Peyer's patch (tissue), 4 donors: Measurements from ENCODE around the gene MATR3. TPM values are rescaled to one million over a fixed set of nuclear protein-coding genes. Genes with fewer than 3 reads are reported as not detected.

Source experiments
- DNase-seq, 3 donors: peaks; one replicate each; pipeline ENCODE4 v3.0.0-alpha.2; 2017 to 2019
- H3K27ac ChIP-seq, 4 donors: fragments of 200-600 bp; sonication (generic); one replicate each; pipeline ENCODE4 v1.5.1; 2016 to 2019
- H3K27me3 ChIP-seq, 2 donors: fragments of 200-600 bp; sonication (generic); one replicate each; pipeline ENCODE4 v1.5.1; 2019
- H3K36me3 ChIP-seq, 3 donors: fragments of 200-600 bp; sonication (generic); one replicate each; pipeline ENCODE4 v1.5.1; 2016 to 2019
- H3K4me1 ChIP-seq, 4 donors: fragments of 200-600 bp; sonication (generic); one replicate each; pipeline ENCODE4 v1.5.1; 2016 to 2019
- H3K4me3 ChIP-seq, 4 donors: fragments of 200-600 bp; sonication (generic); 1 replicate in 3 of 4; 2 replicates in 1 of 4; pipeline ENCODE4 v1.5.1; 2016 to 2019; ENCODE audit warnings: mild to moderate bottlenecking in 1 of 4
- H3K9me3 ChIP-seq, 4 donors: fragments of 200-600 bp; sonication (generic); one replicate each; pipeline ENCODE4 v1.5.1; 2016 to 2019; ENCODE audit warnings: mild to moderate bottlenecking in 1 of 4
- CTCF ChIP-seq, 6 experiments: fragments of 450-650 bp in 4 of 6; fragments of 200-600 bp in 2 of 6; sonication (generic) in 1 of 6; IDR thresholded peaks; one replicate each; pipeline ENCODE4 v1.5.1; 2017 to 2019; ENCODE audit warnings: antibody characterized with exemption in 6 of 6, mild to moderate bottlenecking in 3 of 6, moderate library complexity in 1 of 6
- POLR2A ChIP-seq, 2 donors: fragments of 450-650 bp; IDR thresholded peaks; one replicate each; pipeline ENCODE4 v1.5.1; 2017; ENCODE audit warnings: antibody characterized with exemption in 2 of 2, mild to moderate bottlenecking in 2 of 2, moderate library complexity in 2 of 2
- total RNA-seq, 4 donors: library from RNA; depleted of rRNA; stranded (reverse); fragments of >200 nt; gene quantifications; one replicate each; pipeline ENCODE4 v1.1.0, GENCODE V29; 2016

MATR3 gene
- total RNA-seq, 4 donors from 2014 or later: 110 to 217 (median 120) TPM

DNA sequence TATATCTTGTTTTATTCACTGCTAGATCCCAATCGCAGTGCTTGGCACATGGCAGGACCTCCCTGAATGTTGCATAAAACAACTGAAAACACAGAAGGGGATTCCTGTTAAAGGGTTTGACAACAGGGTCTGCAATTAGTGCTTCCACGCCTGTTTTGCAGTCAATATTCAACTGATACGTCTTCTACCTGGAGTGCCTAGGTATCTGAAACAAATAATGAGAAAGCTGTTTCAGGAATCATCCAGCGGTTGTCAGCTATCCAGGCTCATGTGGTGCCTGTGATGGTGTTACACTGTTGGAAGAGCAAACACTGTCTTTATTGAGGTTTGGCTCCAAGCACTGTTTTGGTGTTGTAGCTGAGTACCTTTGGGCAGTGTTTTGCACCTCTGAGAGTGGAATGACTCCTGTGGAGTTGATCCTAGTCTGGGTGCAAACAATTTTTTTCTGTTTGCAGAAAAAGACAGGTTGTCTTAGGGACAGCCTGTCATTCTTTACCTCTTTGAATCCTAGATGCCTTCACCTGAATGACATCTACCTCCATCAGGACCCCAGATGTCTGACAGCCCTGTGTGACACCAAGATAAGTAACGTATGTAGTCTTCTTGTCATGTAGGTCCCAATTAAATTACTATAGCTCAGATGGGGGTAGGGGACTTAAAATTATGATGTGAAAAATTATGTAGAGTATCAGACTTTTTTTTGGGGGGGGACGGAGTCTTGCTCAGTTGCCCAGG lies 14.8 kb upstream of the MATR3 start:
- no peak overlapping the region for H3K4me3 ChIP-seq
- peaks cover 0 to 5% (median 0%) of the 10 kb centered on the region in 3 donors for H3K36me3 ChIP-seq
- H3K27me3 ChIP-seq: no peaks in the 10 kb centered on the region
- no peak overlapping the region for H3K27ac ChIP-seq
- peaks cover 4 to 15% (median 6%) of the 10 kb centered on the region in 4 donors for H3K4me1 ChIP-seq
- no peak for DNase-seq
- TF ChIP-seq POLR2A (IDR thresholded peaks at IDR 0.05) (no peak), CTCF (IDR thresholded peaks at IDR 0.05) (no peak)
- H3K9me3 ChIP-seq: no peaks in the 10 kb centered on the region

DNA sequence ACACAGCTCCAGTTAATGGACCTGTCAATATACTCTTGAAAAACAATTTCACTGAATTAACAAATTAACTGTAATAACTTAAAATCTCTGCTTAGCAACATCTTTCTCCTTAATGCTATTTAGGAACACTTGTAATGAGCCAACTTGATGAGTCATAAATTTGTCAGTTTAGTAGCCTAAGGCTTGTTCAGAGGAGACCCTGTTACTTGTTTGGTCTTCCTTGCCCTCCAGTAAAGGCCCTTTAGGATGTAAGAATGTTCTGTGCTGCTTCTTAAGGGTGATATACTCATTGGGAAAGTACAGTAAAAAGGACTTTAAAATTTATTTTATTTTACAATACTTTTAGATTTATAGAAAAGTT lies 11.4 kb upstream of the MATR3 start:
- TF ChIP-seq CTCF (IDR thresholded peaks at IDR 0.05): no peak
- no peak for TF ChIP-seq POLR2A (IDR thresholded peaks at IDR 0.05)
- Histone ChIP-seq H3K9me3 (no peaks in the 10 kb centered on the region), H3K4me3 (no peak overlapping the region), H3K27ac (no peak overlapping the region), H3K36me3 (peaks cover 0 to 5% (median 0%) of the 10 kb centered on the region in 3 donors), H3K27me3 (no peaks in the 10 kb centered on the region), H3K4me1 (peaks cover 0 to 9% (median 2%) of the 10 kb centered on the region in 4 donors)
- no peak for DNase-seq

DNA sequence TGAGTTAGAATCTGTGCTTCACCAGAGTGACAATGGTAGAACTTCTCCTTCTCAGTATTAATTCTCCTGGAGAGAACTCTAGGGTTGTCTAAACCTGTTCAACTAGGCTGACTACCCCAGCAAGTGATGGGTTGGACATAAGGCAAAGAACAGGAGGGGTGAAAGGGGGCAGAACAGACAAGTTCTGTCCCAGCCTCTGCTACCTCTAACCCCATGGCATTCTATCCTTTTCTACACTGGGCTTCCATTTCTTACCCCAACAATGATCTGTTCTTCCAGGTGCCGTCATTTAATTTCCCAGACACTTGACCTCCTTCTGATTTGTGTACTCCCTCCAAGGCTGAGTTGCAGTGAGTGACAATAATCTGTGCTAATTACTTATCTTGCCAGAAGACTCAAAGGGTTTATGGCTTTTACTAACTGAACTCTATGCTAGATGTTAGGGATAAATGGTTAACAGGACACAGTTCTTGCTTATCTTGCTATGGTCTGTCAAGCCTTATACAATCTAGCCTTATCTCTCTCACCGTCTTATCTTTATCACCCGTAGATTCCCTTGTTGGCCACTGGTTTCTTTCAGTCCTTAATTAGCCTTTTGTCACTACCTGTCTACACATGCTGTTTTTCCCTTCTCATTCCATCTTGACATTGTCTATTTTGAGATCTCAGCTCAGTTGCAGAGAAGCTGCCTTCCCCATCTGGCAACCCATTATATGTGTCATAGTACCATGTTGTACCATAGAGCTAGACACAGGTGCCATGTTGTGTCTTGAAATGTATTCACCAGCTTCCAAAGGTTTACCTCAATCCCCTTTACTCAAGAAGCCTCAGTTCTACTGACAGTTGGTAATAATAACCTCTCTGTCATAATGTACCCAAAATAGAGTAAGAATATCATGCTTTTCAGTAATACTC lies 10.0 kb upstream of the MATR3 start:
- no peaks in the 10 kb centered on the region for H3K27me3 ChIP-seq
- no peak for DNase-seq
- peaks cover 0 to 9% (median 2%) of the 10 kb centered on the region in 4 donors for H3K4me1 ChIP-seq
- no peaks in the 10 kb centered on the region for H3K9me3 ChIP-seq
- H3K27ac ChIP-seq: no peak overlapping the region
- TF ChIP-seq CTCF (IDR thresholded peaks at IDR 0.05) (peak in 3 of 6 experiments; percentile 60 to 64 (median 64)), POLR2A (IDR thresholded peaks at IDR 0.05) (no peak)
- H3K36me3 ChIP-seq: peaks cover 0 to 5% (median 0%) of the 10 kb centered on the region in 3 donors
- no peak overlapping the region for H3K4me3 ChIP-seq

DNA sequence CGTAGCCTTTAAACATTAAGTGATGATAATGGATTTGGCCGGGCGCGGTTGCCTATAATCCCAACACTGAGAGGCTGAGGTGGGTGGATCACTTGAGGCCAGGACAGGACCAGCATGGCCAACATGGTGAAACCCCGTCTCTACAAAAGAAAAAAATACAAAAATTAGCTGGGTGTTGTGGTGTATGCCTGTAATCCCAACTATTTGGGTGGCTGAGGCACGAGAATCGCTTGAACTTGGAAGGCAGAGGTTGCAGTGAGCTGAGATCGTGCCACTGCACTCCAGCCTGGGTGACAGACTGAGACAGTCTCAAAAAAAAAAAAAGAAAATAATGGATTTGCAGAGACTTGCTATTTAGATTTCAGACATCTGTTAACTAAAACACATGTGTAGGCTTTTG lies 9.2 kb upstream of the MATR3 start:
- peaks cover 0 to 9% (median 2%) of the 10 kb centered on the region in 4 donors for H3K4me1 ChIP-seq
- H3K27ac ChIP-seq: no peak overlapping the region
- H3K27me3 ChIP-seq: no peaks in the 10 kb centered on the region
- H3K36me3 ChIP-seq: no peaks in the 10 kb centered on the region
- no peak overlapping the region for H3K4me3 ChIP-seq
- no peak for TF ChIP-seq POLR2A (IDR thresholded peaks at IDR 0.05)
- TF ChIP-seq CTCF (IDR thresholded peaks at IDR 0.05): no peak
- H3K9me3 ChIP-seq: no peaks in the 10 kb centered on the region
- DNase-seq: no peak

- peaks cover 0 to 9% (median 2%) of the 10 kb centered on the region in 4 donors for H3K4me1 ChIP-seq
- no peak for DNase-seq
- H3K27ac ChIP-seq: no peak overlapping the region
- no peaks in the 10 kb centered on the region for H3K27me3 ChIP-seq
- H3K4me3 ChIP-seq: no peak overlapping the region
- no peaks in the 10 kb centered on the region for H3K9me3 ChIP-seq
- TF ChIP-seq POLR2A (IDR thresholded peaks at IDR 0.05) (no peak), CTCF (IDR thresholded peaks at IDR 0.05) (no peak)
- H3K36me3 ChIP-seq: no peaks in the 10 kb centered on the region
These were observed 7.7 kb upstream of the MATR3 start for GRCh38 chr5:139285651-139286392.
